ENCODE data around the gene GTSF1L. TPM values are rescaled to one million over a fixed set of nuclear protein-coding genes. Genes with fewer than 3 reads are reported as not detected.

Gene GTSF1L
- total RNA-seq, 2 donors from 2014 or later = 7.2 TPM; not detected in 1

GRCh38 chr20:43690943-43691598 lies 35.7 kb downstream of the GTSF1L start:
- TF ChIP-seq, protein P1, sequence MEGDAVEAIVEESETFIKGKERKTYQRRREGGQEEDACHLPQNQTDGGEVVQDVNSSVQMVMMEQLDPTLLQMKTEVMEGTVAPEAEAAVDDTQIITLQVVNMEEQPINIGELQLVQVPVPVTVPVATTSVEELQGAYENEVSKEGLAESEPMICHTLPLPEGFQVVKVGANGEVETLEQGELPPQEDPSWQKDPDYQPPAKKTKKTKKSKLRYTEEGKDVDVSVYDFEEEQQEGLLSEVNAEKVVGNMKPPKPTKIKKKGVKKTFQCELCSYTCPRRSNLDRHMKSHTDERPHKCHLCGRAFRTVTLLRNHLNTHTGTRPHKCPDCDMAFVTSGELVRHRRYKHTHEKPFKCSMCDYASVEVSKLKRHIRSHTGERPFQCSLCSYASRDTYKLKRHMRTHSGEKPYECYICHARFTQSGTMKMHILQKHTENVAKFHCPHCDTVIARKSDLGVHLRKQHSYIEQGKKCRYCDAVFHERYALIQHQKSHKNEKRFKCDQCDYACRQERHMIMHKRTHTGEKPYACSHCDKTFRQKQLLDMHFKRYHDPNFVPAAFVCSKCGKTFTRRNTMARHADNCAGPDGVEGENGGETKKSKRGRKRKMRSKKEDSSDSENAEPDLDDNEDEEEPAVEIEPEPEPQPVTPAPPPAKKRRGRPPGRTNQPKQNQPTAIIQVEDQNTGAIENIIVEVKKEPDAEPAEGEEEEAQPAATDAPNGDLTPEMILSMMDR (IDR thresholded peaks at IDR 0.05) = no peak
- no peak for TF ChIP-seq POLR2A (IDR thresholded peaks at IDR 0.05)
- no peak for TF ChIP-seq POLR2AphosphoS5 (IDR thresholded peaks at IDR 0.05)
- Histone ChIP-seq H3K4me1 (replicated peaks) (no peaks in the 10 kb centered on the region), H3K27ac (no peak overlapping the region), H3K36me3 (no peaks in the 10 kb centered on the region), H3K27me3 (replicated peaks; ENCODE audit: insufficient read depth) (no peaks in the 10 kb centered on the region), H3K9me3 (no peaks in the 10 kb centered on the region), H3K4me3 (no peak overlapping the region)
- DNase-seq (ENCODE audit: low spot score) = no peak
- 92% methylated on average over 9 of the region's 9 CpGs for WGBS
- intact Hi-C loops (cut with DNase I) = no loop called here

DNA sequence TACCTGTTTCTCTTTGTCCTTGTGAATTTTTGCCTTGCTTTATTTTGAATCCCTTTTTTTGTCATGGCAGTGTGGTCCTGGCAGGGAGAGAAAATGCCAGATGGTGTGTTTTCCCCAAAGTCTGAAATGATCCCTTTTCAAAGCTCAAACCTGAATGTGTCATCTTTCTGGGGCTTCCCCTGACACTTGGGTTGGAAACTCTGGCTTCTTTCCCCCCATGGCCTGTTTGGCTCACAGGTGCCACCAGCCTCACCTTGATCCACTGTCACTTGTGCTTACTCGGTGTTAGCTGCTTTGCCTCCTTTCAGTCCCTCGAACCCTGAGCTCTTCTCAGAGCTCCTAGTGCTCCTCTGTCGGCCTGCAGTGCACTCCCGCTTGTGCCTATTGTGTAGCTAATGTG lies 37.6 kb downstream of the GTSF1L start:
- Histone ChIP-seq H3K4me3 (no peak overlapping the region), H3K4me1 (replicated peaks) (no peaks in the 10 kb centered on the region), H3K9me3 (no peaks in the 10 kb centered on the region), H3K27me3 (replicated peaks; ENCODE audit: insufficient read depth) (no peaks in the 10 kb centered on the region), H3K36me3 (no peaks in the 10 kb centered on the region), H3K27ac (no peak overlapping the region)
- DNase-seq (ENCODE audit: low spot score) = no peak
- intact Hi-C loops (cut with DNase I) = no loop called here
- TF ChIP-seq POLR2A (IDR thresholded peaks at IDR 0.05) (no peak), POLR2AphosphoS5 (IDR thresholded peaks at IDR 0.05) (no peak)
- TF ChIP-seq, protein P1 (IDR thresholded peaks at IDR 0.05) = no peak
- WGBS = 88% methylated on average over 4 of the region's 4 CpGs

- Histone ChIP-seq H3K27me3 (replicated peaks; ENCODE audit: insufficient read depth) (no peaks in the 10 kb centered on the region), H3K9me3 (no peaks in the 10 kb centered on the region), H3K4me1 (replicated peaks) (no peaks in the 10 kb centered on the region), H3K4me3 (no peak overlapping the region), H3K36me3 (no peaks in the 10 kb centered on the region), H3K27ac (no peak overlapping the region)
- TF ChIP-seq, protein P1 (IDR thresholded peaks at IDR 0.05) = no peak
- TF ChIP-seq POLR2A (IDR thresholded peaks at IDR 0.05) (no peak), POLR2AphosphoS5 (IDR thresholded peaks at IDR 0.05) (no peak)
- intact Hi-C loops (cut with DNase I) = no loop called here
- no peak for DNase-seq (ENCODE audit: low spot score)
- 94% methylated on average over 13 of the region's 13 CpGs for WGBS
Measured at GRCh38 chr20:43686820-43687219, 40.0 kb downstream of the GTSF1L start.

- Histone ChIP-seq H3K4me3 (no peak overlapping the region), H3K27ac (no peak overlapping the region), H3K36me3 (no peaks in the 10 kb centered on the region), H3K27me3 (replicated peaks; ENCODE audit: insufficient read depth) (no peaks in the 10 kb centered on the region), H3K9me3 (no peaks in the 10 kb centered on the region), H3K4me1 (replicated peaks) (no peaks in the 10 kb centered on the region)
- DNase-seq (ENCODE audit: low spot score) = no peak
- no peak for TF ChIP-seq POLR2AphosphoS5 (IDR thresholded peaks at IDR 0.05)
- TF ChIP-seq, protein P1 (IDR thresholded peaks at IDR 0.05) = no peak
- TF ChIP-seq POLR2A (IDR thresholded peaks at IDR 0.05) = no peak
- 95% methylated on average over 9 of the region's 9 CpGs for WGBS
- intact Hi-C loops (cut with DNase I) = no loop called here
Measured at GRCh38 chr20:43682446-43682845, 44.4 kb downstream of the GTSF1L start.

DNA sequence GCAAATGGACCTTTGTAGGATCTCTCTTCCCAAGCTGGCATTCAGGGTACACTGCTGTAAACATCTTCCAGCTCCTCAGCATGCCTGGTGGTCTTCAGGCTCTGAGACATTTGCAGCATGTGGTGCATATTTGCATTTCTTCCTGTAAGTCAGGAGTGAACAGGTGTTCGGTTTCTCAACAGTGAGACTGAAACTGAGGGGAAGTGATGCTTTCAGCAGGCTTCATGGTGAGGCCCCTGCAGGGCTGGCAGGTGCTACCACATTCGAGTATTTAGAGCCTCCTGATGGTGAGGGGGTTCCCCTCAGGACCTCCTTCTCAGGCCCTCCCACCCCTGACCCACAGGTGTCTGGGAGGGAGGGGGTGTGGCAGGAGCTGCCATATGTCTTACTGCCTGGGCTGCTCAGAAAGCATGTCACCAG lies 44.8 kb downstream of the GTSF1L start:
- intact Hi-C loops (cut with DNase I) = no loop called here
- TF ChIP-seq POLR2A (IDR thresholded peaks at IDR 0.05) (no peak), POLR2AphosphoS5 (IDR thresholded peaks at IDR 0.05) (no peak)
- TF ChIP-seq, protein P1 (IDR thresholded peaks at IDR 0.05) = no peak
- Histone ChIP-seq H3K4me1 (replicated peaks) (no peaks in the 10 kb centered on the region), H3K27me3 (replicated peaks; ENCODE audit: insufficient read depth) (no peaks in the 10 kb centered on the region), H3K36me3 (no peaks in the 10 kb centered on the region), H3K9me3 (no peaks in the 10 kb centered on the region), H3K4me3 (no peak overlapping the region), H3K27ac (no peak overlapping the region)
- DNase-seq (ENCODE audit: low spot score) = no peak
- WGBS = 51% methylated on average over 2 of the region's 2 CpGs

All from prostate gland (tissue), 2 donors.